Stimulated activated CD4-positive, alpha-beta T cell treated with anti-CD3 and anti-CD28 coated beads, Interleukin-4, amount 100 ng/mL, for 24 hours (primary cell): Measurements from ENCODE around the gene MCC.

Source experiments
- DNase-seq: peaks from one replicate; pipeline ENCODE4 v3.0.0-alpha.2; 2020

The MCC gene

DNA sequence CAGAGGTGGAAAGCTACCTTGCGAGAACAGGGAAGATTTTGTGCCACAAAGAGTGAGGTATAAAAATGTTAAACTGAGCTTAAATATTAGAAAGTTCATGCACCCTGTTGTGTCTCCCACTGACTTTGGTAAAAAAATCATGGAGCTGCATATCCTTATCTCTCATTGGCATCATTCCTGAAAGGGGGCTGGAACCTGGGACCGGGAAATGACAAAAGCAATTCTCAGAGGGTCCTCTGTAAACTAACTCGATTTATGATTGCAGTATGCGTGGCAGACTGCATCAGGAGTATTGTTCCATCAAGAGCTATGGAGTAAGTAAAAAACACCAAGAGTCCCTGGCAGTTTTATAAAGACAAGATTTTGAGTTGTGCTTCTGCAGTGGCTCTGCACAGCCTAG is 362.9 kb downstream of the MCC start:
- no peak for DNase-seq

DNA sequence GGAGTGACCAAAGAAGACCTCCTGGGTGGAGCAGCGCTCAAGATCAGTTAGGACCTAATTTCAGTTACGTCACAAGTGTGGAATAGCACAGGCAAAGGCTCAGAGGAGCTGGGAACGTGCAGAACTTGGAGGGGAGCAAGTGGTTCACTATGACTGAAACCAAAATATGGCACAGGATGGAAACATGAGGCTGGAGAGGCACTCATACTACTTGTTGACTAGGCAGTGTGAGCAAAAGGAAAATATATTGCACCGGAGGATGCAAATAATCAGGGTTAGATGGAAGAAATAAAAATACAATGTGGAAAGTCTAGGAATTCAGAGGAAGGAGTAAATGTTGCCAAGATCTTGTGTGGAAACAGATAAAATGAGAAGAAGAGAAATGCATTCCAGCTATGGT is 363.3 kb downstream of the MCC start:
- DNase-seq, result no peak

DNA sequence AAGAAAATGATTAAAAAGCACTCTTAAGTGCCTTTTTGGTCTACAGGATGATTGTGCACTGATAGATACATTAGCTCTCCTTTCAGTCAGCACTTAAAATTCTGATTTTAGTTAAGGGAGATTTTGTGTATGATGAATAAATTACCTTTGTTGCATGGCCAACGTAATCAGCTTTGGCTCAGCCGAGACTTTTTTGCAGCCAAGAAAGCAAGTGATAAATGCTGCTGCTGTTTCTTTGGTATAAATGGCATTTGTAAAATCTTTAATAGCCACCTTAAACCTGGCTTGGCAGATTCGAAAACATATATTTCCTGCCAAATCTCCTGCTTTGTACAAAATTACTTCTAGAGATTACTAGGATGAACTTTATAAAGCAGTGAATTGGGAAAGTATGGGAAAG is 364.0 kb downstream of the MCC start:
- DNase-seq, result no peak

DNA sequence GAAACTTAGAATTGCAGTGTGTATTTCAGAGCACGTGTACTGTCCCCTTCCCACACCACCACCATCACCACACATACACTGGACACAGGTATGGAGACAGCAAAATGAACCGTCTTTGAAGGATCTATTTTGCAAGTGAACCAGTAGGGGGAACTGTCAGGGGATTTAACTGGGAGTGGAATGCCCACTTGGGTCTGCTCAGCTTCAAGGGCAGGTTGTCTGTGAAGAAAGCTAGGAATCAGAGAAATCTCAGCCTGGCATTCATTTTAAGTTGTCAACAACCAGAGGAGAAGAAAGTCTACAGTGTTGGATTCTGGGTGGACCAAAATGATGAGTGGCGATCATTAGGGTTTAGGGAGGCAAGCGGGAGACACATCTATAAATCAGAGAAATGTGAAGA is 364.6 kb downstream of the MCC start:
- no peak for DNase-seq

DNA sequence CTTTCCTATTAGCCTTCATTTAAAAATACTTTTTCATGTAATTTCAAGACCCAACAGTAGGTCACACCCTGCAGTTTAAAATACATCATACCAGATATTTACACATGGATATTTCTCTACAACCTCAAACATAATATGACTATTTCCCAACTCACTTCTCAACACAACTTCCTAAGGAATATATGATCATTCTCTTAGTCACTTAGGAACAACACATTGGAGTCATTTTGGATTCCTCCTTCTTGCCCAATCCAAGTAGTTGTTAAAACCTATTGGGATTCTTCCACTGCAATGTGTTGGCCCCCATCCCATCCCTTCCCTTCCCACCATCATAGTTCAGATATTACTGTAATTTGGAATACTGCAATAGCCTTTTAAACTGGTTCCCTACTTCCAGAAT is 366.2 kb downstream of the MCC start:
- DNase-seq, result no peak

DNA sequence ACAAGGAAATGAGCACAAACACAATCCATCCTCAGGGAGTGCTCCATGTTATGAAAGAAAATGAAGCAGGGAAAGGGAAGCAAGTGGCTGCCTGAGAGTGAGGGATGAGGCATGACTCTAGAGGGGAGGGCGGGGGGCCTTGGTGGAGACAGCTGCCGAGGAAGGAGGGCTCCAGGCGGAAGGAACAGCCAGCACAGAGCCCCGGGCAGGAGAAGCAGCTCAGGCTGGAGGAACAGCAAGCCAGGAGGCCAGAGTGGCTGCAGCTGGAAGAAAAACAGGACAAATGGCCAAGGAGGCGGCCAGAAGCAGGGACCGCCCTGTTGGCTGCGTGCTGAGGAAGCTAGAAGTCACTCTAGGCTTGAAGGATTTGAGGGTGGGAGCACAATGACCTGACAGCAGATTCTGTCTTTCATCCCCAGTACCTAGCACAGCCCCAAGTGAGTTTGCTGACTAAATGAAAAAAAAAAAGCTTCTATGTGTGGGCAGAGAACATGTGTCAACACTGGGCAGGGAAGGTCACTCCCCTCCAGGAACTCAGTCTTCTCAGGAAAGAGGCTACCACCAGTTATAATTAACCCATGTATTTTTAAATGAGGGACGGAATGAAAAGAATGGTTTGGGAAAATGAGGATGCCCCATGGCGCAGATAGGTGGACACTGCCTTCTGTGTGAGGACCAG is 368.9 kb downstream of the MCC start:
- DNase-seq, result no peak

DNA sequence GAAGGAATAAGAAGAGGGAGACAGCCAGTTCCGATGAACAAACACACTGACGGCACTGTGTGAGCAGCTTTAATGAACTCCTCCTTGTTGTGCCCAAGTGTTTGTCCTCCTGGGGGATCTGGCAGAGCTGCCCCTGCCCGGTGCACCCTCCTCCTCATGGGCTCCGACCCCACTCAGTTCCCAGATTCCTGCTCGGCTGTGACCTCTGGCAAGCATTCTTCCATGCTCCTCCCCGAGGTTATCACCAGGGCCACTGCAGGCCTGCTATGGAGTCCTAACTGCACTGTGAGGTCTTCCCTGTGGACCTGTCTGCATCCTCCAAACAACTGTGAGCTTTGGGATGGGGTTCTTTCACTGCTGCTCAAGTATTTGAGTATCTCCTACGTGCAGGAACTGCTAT is 369.5 kb downstream of the MCC start:
- no peak for DNase-seq

DNA sequence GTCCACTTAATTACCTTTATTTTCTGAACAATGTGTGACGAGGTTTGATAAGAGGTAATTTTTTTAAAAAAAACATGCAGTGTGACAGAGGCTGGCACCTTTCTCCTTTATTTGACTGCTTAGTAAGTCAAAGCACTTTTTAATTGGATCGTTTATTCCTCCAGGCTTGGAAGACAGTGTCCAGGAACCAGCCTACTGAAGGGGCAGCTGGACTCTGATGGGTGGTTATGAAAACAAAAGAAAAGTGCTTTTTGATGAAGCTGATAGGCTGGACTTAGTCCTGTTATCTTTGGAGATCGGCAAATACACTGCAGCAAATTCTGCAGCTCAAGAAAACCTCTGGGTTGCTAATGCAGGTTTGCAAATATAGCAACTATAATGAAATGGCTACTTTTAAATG is 370.0 kb downstream of the MCC start:
- DNase-seq, result no peak

DNA sequence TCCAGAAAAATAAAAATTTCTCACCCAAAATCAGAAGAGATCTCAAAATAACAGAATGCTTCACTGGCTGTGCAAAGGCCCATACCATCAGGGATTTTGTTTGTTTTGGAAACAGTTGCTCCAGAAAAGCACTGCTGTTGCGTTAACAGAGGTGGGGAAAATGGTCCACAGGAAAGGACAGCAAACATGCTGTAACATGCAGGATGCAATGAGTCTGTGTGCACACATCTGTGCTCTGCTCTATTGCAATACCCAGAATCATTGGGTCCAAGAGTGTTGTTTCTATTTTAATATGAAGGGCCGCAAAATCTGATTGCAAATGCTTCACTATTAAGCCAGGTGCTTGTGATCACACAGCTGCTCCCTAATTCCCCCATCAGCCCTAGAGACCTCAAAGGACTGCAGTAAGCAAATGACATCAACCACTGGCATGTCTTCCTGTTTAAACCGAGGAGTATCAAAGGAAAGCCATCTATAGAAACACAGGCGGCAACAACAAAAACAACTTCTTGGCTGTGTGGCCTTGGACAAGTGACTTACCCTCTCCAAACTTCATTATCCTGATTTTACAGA is 370.6 kb downstream of the MCC start:
- DNase-seq, result no peak

DNA sequence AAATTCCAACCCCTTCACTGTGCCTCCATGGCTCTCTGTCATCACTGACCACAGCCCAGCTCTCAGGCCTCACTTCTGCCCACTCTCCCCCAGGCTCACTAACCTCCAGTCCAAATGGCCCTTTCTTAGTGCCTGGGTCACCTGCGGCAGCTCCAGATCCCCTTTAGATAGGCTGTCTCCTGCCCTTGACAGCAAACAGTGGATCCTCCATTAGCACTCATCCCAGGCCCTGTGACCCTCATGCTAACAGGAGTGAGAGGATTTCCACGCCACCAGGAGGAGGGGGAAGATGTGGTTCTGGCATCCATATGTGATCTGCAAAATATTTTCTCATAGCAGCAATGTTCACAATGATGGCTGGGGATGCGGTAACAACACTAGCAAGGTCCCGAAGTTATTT is 372.3 kb downstream of the MCC start:
- no peak for DNase-seq

DNA sequence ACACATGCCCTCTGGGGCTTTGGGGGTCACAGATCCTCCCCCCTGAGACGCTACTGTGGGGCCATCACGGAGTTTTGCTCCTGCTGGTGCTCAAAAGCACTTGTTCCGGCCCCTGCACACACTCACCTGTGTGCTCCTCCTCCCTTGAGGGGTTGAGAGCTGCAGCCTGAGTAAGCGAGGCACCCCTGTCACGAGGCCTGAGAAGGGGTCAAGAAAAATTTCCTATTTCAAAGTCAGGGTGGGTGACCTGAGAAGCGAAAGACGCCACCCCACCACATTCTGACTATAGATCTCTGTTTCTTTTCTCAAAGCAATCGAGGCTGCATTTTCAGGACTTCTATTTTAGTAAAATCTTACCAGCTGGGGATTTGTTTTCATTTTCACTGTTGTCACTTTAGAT is 373.2 kb downstream of the MCC start:
- DNase-seq, result no peak

DNA sequence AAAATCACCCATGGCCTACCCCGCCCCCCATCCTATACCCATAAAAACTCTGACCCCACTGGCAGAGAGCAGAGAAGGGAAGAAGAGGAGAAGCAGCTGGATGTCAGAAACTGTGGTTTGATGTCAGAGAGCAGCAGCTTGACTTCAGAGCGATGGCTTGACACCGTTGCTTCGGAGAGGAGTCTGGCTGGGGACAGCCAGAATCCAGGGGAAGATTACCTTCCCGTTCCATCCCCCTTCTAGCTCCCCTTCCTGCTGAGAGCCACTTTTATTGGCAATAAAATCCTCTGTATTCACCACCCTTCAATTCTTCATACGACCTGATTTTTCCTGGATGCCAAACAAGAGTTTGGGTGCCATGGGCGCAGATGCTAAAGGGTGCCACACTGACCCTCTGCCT is 373.7 kb downstream of the MCC start:
- DNase-seq, result no peak

DNA sequence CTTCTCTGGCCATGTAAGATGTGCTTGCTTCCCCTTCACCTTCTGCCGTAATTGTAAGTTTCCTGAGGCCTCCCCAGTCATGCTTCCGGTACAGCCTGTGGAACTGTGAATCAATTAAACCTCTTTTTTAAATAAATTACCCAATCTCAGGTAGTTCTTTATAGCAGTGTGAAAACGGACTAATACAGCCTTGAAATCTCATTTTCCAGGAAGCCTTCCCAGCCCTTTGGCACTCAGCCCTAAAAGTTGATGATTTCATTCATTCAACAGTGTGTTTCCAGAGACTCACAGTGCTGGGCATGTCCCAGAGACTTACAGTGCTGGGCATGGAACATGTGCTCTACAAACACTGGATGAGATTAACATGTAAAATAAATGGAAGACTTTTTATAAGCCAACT is 375.8 kb downstream of the MCC start:
- no peak for DNase-seq

DNA sequence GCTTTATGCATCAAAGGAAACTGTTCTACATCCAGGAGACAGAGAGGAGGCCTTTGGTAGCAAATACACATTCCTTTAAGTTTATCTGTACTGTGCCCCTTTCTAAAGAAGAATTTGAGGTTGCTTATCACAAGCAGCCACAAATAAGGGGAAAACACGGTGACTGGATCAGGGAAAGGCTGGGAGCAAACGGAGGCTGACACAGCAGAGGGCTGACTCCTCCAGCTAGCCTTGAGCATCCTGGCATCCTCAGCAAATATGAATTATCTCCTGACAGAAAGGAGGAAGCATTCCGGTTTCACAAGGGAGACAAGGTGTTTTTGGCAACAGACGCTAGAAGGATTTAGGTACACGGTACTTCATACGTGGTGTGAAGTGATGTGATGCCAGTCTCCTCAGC is 378.1 kb downstream of the MCC start:
- DNase-seq, result no peak

DNA sequence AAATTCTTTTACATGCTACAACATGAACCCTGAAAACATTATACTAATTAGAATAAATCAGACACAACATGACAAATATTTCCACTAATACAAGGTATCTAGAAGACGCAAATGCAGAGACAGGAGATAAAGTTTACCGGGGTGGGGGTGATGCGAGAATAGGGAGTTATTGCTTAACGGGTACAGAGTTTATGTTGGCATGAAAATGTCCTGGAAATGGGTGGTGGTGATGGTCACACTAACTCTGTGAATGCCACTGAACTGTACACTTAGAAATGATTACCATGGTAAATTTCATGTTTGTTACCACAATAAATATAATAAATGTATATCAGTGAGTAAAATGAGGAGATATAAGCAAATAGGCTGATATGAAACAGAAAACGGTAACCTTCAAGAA is 378.9 kb downstream of the MCC start:
- no peak for DNase-seq

DNA sequence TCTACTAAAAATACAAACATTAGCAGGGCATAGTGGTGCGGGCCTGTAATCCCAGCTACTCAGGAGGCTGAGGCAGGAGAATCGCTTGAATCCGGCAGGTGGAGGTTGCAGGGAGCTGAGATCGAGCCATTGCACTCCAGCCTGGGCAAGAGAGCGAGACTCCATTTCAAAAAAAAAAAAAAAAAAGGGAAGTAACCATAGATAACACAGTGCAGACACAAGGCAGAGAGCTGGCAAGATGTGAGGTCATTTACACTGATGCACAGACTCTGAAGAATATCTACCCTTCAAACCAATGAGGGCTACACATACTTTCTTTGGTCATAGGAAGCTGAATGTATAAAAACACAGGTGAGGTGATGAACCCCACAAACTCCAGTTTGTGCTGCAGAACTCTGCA is 379.8 kb downstream of the MCC start:
- no peak for DNase-seq

DNA sequence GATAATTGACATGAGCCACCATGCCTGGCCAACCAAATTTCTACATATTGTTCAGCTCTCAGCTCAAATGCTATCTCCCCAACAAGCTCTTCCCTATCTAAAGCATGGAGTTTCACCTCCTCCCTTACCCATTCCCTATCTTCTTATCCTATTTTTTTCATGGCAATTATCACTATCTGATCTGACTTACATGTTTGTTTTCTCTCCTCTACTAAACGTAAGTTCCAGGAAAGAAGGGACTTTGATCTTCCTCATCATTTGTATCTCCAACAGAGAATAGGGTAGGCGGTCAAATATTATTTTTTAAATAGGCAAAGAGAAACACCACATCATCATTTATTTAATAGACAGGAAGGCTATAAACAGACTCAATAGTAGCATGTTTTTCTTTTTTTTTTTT is 381.4 kb downstream of the MCC start:
- no peak for DNase-seq

DNA sequence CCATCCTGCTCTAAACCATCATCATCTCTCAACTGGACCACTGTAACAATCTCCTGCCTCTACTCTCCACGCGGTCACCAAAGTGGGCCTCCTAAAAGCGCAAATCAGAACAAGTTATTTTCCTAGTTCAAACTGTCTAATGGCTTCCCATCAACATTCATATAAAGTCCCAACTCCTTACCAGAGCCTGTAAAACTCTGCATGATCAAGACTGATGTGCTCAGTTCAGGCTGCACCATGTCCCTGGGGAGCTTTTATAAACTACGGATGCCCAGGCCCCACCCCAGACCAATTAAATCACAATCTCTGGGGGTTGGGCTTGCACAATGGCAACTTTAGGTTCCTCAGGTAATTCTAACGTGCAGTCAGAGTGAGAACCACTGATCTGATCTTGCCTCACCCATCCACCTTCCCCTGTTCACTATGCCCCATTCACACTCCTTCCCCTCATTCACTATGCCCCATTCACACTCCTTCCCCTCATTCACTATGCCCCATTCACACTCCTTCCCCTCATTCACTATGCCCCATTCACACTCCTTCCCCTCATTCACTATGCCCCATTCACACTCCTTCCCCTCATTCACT is 382.5 kb downstream of the MCC start:
- DNase-seq, result no peak

DNA sequence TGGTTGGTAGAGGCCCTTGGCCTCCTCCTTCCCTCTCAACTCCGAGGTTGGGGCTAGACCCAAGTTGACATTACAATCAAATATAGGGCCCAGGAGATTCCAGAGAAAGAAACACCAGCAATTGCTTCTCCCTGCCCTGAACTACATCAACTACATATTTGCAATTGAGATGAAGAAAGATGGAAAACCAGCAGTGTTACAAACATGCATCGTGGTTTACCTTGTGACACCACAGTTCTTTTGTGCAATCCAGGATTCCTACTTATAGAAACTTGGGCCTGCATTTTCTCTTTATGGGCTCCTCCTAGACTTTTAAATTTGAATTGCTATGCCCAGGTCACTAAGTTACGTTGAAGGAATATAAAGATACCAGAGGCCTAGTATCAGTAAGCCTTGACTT is 384.9 kb downstream of the MCC start:
- no peak for DNase-seq

DNA sequence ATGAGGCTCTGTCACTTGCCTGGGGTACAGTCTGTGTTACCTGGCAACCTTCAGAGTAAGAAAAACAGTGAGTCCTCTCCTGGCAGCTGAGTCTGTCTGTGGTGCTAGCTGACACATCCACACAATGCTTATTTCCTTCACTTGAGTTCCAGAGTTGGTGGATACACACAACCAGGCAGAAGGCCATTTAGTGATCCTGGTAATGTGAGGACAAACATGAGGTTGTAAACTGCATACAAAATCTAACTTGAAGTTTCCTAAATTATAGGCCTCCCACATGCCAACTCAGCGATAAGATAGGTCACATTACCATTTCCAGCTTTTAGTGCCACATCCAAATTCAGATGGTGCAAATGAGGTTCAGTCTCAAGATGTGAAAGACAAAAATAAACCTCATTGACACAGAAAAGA is 386.1 kb downstream of the MCC start:
- no peak for DNase-seq

DNA sequence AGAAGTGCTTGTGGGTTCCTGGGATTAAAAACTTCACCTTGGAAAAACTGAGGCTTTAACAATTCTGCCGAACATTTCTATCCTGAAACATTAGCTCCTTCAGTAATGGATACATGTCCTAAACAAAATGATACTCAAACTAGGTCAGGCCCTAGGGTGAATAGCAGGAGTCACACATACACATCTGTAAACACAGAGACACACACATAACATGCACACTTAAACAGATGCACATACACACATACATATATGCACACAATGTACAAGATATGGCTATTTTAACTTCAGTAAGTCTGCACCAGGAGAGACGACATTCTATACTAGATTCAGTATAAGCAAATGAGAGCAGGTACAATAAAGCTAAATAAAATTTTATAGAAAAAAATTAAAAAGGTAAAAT is 387.3 kb downstream of the MCC start:
- no peak for DNase-seq

DNA sequence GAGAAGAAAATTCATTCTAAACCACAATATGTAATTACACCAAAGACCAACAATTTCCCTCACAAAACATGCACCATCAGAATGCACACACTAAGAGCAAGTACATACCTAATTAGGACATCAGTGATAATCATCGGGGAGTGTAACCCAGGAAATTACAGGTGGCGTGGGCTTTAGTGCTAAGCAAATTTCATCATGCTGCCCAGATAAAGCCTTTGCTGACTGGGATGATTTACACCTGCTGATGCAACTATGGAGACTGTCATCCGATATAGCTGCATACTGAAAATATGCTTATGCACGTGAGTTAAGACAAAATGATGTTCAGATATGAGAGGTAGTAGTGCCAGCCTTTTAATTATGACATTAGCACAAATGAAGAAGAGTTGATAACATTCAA is 388.4 kb downstream of the MCC start:
- DNase-seq, result no peak

DNA sequence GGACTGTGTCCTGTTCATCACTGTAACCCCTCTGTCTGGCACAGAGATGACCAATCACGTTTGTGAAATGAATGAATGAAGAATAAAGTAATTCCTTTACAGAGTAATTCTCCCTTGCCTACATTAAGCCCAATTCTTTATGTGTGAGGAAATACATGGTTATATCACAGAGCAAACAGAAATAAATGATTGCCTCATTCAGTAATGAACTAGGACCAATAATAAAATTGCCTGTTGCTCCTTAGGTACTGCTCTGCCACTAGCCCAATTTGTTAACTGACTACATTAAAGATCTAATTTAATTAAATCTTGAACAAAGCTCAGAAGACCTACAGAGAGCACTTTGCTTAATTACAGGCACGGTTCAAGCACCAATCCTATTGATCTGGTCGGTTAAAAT is 389.9 kb downstream of the MCC start:
- no peak for DNase-seq

DNA sequence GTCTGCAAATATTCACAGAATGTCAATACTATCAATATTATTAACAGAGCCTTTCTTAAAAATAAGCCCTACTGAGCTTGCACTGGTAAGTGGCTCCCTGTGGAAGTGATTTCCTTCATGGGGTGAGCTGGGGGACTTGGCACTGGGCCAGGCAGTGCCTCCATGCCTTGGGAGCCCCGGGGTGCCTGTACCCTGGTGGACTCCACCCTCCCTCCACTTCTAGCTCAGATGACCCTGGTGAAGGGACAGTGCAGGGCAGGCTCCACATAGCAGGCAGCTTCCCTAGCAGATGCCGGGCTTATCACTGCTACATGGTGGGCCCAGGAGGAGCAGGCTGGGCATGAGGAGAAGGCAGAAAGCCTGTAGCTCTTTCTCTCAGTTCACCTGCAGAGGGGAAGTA is 392.4 kb downstream of the MCC start:
- DNase-seq, result no peak

DNA sequence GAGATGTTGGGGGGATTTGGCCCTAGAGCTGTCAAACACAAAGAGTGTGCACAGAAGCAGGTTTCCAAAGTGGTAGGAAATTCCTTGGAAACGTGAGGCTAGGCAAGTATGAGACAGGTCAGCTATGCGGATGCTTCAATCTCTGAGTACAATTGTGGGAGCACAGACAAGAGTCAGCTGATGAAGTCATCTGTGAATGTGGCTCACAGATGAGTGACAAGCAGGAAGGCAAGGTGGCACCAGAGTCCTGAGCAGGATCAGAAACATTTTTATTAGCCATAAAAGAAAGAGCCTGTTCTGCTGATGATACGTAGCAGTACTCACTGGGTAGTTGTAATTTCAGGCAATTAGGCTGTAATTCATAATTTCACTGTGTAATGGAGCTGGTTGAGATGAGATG is 394.7 kb downstream of the MCC start:
- no peak for DNase-seq
